Stimulated activated CD8-positive, alpha-beta memory T cell treated with anti-CD3 and anti-CD28 coated beads, Interleukin-7, amount 100 ng/mL, for 1 hour (primary cell): ENCODE results near the gene TRRAP.

Experiments used
- DNase-seq, 2 donors: peaks; one replicate each; pipeline ENCODE4 v3.0.0-alpha.2; 2020; ENCODE audit warnings: low read depth in 2 of 2

The TRRAP gene

GRCh38 chr7:98900815-98901214 lies 22.5 kb downstream of the TRRAP start:
- no peak for DNase-seq

- DNase-seq: no peak
Measured at GRCh38 chr7:98902523-98902922, 24.2 kb downstream of the TRRAP start.

- DNase-seq: no peak
Measured at GRCh38 chr7:98903246-98903645, 24.9 kb downstream of the TRRAP start.

- no peak for DNase-seq
Measured at GRCh38 chr7:98907570-98907969, 29.2 kb downstream of the TRRAP start.

- no peak for DNase-seq
Measured at GRCh38 chr7:98908585-98908984, 30.3 kb downstream of the TRRAP start.

- DNase-seq: no peak
Measured at GRCh38 chr7:98909487-98909886, 31.2 kb downstream of the TRRAP start.

GRCh38 chr7:98910427-98910826 lies 32.1 kb downstream of the TRRAP start:
- no peak for DNase-seq

GRCh38 chr7:98911916-98912315 lies 33.6 kb downstream of the TRRAP start:
- no peak for DNase-seq

- DNase-seq: no peak
Measured at GRCh38 chr7:98913026-98913425, 34.7 kb downstream of the TRRAP start.

GRCh38 chr7:98913612-98914011 lies 35.3 kb downstream of the TRRAP start:
- no peak for DNase-seq

- DNase-seq: no peak
Measured at GRCh38 chr7:98917331-98917730, 39.0 kb downstream of the TRRAP start.

GRCh38 chr7:98921608-98922372 lies 43.5 kb downstream of the TRRAP start:
- DNase-seq: no peak

- no peak for DNase-seq
Measured at GRCh38 chr7:98922392-98923187, 44.3 kb downstream of the TRRAP start.

GRCh38 chr7:98923512-98923911 lies 45.2 kb downstream of the TRRAP start:
- no peak for DNase-seq

GRCh38 chr7:98927125-98927524 lies 48.8 kb downstream of the TRRAP start:
- no peak for DNase-seq

- DNase-seq: no peak
Measured at GRCh38 chr7:98930464-98930863, 52.1 kb downstream of the TRRAP start.

GRCh38 chr7:98930921-98931320 lies 52.6 kb downstream of the TRRAP start:
- DNase-seq: no peak

GRCh38 chr7:98933321-98933720 lies 55.0 kb downstream of the TRRAP start:
- DNase-seq: no peak

- no peak for DNase-seq
Measured at GRCh38 chr7:98934267-98934666, 55.9 kb downstream of the TRRAP start.

- no peak for DNase-seq
Measured at GRCh38 chr7:98935811-98936210, 57.5 kb downstream of the TRRAP start.

- DNase-seq: no peak
Measured at GRCh38 chr7:98943336-98943735, 65.0 kb downstream of the TRRAP start.

GRCh38 chr7:98944386-98944785 lies 66.1 kb downstream of the TRRAP start:
- no peak for DNase-seq

- DNase-seq: no peak
Measured at GRCh38 chr7:98945852-98946251, 67.5 kb downstream of the TRRAP start.
